ENCODE results near the gene RARRES1. TPM values are rescaled to one million over a fixed set of nuclear protein-coding genes. Genes with fewer than 3 reads are reported as not detected.

RARRES1 gene
- total RNA-seq, 1 experiment from 2014 or later, result 0.20 TPM

DNA sequence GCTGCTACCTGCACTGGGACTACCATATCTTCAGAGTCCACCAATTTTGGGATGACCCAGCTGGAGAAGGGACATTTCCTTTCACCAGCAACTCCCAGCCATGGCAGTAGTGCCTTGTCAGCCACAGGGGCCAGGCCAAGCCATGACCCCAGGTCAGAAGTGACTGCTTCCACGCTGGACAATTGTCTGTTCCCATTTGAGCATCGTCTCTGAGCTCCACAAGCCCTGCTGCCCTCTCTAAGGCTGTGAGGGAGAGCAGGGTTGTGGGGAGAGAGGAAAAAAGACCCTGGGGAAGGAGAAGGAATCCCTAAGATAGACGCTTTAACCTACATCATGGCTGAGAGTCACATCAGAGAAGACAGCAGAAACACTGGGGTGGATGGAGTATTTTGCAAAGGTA lies 7.4 kb upstream of the RARRES1 start:
- no TSS peak for BruUV-seq (replicated peaks)
- CTCF ChIA-PET, result no interaction called here
- H3K79me2 ChIP-seq (ENCODE audit: insufficient read depth, low read length), result no peaks in the 10 kb centered on the region
- no peak overlapping the region for H3K27ac ChIP-seq (ENCODE audit: low read depth, low read length)
- H3K9me3 ChIP-seq (ENCODE audit: control insufficient read depth in 1 of 2, insufficient read depth in 1 of 2, low read depth in 1 of 2, low read length in 2 of 2), result peaks cover 3 to 7% of the 10 kb centered on the region in 2 experiments; a peak in 1 of 4 replicates
- no peak overlapping the region for H2AFZ ChIP-seq (ENCODE audit: low read depth, low read length, poor library complexity, severe bottlenecking)
- H3K27me3 ChIP-seq (ENCODE audit: insufficient read depth, low read length), result no peaks in the 10 kb centered on the region
- H3K4me1 ChIP-seq (ENCODE audit: control insufficient read depth in 1 of 2, insufficient read depth in 2 of 2, low read length in 2 of 2), result no peaks in the 10 kb centered on the region
- intact Hi-C loops (cut with micrococcal nuclease), result no loop called here
- TF ChIP-seq YY1 (IDR thresholded peaks at IDR 0.05; ENCODE audit: extremely low read depth, insufficient replicate concordance, low read depth, low read length) (no peak), FOSL1 (IDR thresholded peaks at IDR 0.05; ENCODE audit: low read depth) (no peak), CEBPB (IDR thresholded peaks at IDR 0.05; ENCODE audit: low read depth) (no peak), POLR2AphosphoS5 (IDR thresholded peaks at IDR 0.05; ENCODE audit: low read depth, low read length) (no peak), RAD21 (IDR thresholded peaks at IDR 0.05; ENCODE audit: low read depth) (no peak), SIN3A (IDR thresholded peaks at IDR 0.05; ENCODE audit: low read depth) (no peak), ZFX (IDR thresholded peaks at IDR 0.05) (no peak), TCF7L2 (IDR thresholded peaks at IDR 0.05; ENCODE audit: borderline replicate concordance, extremely low read depth, insufficient read depth, insufficient read length) (no peak), EZH2phosphoT487 (IDR thresholded peaks at IDR 0.05; ENCODE audit: borderline replicate concordance) (no peak)
- TF ChIP-seq, protein P1, sequence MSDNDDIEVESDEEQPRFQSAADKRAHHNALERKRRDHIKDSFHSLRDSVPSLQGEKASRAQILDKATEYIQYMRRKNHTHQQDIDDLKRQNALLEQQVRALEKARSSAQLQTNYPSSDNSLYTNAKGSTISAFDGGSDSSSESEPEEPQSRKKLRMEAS (IDR thresholded peaks at IDR 0.05), result no peak
- H3K4me3 ChIP-seq (replicated peaks in 1 of 2; ENCODE audit: low read depth in 1 of 2, low read length in 2 of 2), result no peak overlapping the region
- POLR2A ChIA-PET, result no interaction called here
- no peak overlapping the region for H3K4me2 ChIP-seq (ENCODE audit: low read length)
- no peak for DNase-seq (ENCODE audit: low read depth, low spot score)
- H3K36me3 ChIP-seq (ENCODE audit: control insufficient read depth in 1 of 2, insufficient read depth in 2 of 2, low read length in 2 of 2), result no peaks in the 10 kb centered on the region; a peak in 1 of 4 replicates
- no peak for ATAC-seq
- no peaks in the 10 kb centered on the region for H3K9me2 ChIP-seq (ENCODE audit: insufficient read depth)
- RAD21 ChIA-PET (ENCODE audit: low non-redundant PET in 1 of 2, low total read pairs in 2 of 2, uncharacterized antibody in 2 of 2, unreplicated experiment in 2 of 2), result no interaction called here
- no peaks in the 10 kb centered on the region for H4K20me1 ChIP-seq (ENCODE audit: insufficient read depth)
- no peak overlapping the region for H3K9ac ChIP-seq (ENCODE audit: low read length)

DNA sequence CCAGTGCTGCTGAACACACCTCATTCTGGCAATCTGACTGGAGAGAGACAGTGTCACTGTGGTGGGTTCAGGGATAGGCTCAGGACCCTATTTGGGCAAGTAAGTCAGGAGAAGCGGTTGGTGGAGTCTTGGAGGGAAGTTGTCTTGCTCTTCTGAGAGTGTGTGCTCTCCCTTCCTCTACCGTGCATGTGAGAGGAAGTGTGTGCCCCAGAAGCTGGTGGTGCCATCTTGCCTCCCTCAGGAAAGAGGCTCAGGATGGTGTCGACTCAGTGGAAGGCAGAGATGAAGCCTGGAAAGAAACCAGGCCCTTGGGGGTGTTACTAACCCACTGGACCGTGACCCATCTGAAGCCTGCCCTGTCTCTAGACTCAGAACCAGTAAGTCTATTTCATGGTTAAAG lies 6.8 kb upstream of the RARRES1 start:
- H2AFZ ChIP-seq (ENCODE audit: low read depth, low read length, poor library complexity, severe bottlenecking), result no peak overlapping the region
- no peaks in the 10 kb centered on the region; a peak in 1 of 4 replicates for H3K36me3 ChIP-seq (ENCODE audit: control insufficient read depth in 1 of 2, insufficient read depth in 2 of 2, low read length in 2 of 2)
- no TSS peak for BruUV-seq (replicated peaks)
- no peaks in the 10 kb centered on the region for H3K4me1 ChIP-seq (ENCODE audit: control insufficient read depth in 1 of 2, insufficient read depth in 2 of 2, low read length in 2 of 2)
- TF ChIP-seq CEBPB (IDR thresholded peaks at IDR 0.05; ENCODE audit: low read depth) (no peak), FOSL1 (IDR thresholded peaks at IDR 0.05; ENCODE audit: low read depth) (no peak), TCF7L2 (IDR thresholded peaks at IDR 0.05; ENCODE audit: borderline replicate concordance, extremely low read depth, insufficient read depth, insufficient read length) (no peak), SRF (IDR thresholded peaks at IDR 0.05; ENCODE audit: low read depth) (no peak), ELF1 (IDR thresholded peaks at IDR 0.05; ENCODE audit: borderline replicate concordance, low read depth) (no peak), POLR2A (IDR thresholded peaks at IDR 0.05; ENCODE audit: borderline replicate concordance, extremely low read depth, insufficient read depth, insufficient read length) (no peak)
- TF ChIP-seq, protein P2, sequence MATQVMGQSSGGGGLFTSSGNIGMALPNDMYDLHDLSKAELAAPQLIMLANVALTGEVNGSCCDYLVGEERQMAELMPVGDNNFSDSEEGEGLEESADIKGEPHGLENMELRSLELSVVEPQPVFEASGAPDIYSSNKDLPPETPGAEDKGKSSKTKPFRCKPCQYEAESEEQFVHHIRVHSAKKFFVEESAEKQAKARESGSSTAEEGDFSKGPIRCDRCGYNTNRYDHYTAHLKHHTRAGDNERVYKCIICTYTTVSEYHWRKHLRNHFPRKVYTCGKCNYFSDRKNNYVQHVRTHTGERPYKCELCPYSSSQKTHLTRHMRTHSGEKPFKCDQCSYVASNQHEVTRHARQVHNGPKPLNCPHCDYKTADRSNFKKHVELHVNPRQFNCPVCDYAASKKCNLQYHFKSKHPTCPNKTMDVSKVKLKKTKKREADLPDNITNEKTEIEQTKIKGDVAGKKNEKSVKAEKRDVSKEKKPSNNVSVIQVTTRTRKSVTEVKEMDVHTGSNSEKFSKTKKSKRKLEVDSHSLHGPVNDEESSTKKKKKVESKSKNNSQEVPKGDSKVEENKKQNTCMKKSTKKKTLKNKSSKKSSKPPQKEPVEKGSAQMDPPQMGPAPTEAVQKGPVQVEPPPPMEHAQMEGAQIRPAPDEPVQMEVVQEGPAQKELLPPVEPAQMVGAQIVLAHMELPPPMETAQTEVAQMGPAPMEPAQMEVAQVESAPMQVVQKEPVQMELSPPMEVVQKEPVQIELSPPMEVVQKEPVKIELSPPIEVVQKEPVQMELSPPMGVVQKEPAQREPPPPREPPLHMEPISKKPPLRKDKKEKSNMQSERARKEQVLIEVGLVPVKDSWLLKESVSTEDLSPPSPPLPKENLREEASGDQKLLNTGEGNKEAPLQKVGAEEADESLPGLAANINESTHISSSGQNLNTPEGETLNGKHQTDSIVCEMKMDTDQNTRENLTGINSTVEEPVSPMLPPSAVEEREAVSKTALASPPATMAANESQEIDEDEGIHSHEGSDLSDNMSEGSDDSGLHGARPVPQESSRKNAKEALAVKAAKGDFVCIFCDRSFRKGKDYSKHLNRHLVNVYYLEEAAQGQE (IDR thresholded peaks at IDR 0.05; ENCODE audit: low read depth), result no peak
- TF ChIP-seq, protein P1 (IDR thresholded peaks at IDR 0.05), result no peak
- TF ChIP-seq, protein P3, sequence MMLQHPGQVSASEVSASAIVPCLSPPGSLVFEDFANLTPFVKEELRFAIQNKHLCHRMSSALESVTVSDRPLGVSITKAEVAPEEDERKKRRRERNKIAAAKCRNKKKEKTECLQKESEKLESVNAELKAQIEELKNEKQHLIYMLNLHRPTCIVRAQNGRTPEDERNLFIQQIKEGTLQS (IDR thresholded peaks at IDR 0.05), result no peak
- no peaks in the 10 kb centered on the region for H3K79me2 ChIP-seq (ENCODE audit: insufficient read depth, low read length)
- intact Hi-C loops (cut with micrococcal nuclease), result no loop called here
- ChIA-PET POLR2A (no interaction called here), RAD21 (ENCODE audit: low non-redundant PET in 1 of 2, low total read pairs in 2 of 2, uncharacterized antibody in 2 of 2, unreplicated experiment in 2 of 2) (no interaction called here), CTCF (no interaction called here)
- H3K9me3 ChIP-seq (ENCODE audit: control insufficient read depth in 1 of 2, insufficient read depth in 1 of 2, low read depth in 1 of 2, low read length in 2 of 2), result peaks cover 3 to 7% of the 10 kb centered on the region in 2 experiments; a peak in 1 of 4 replicates
- H3K4me3 ChIP-seq (replicated peaks in 1 of 2; ENCODE audit: low read depth in 1 of 2, low read length in 2 of 2), result no peak overlapping the region
- no peaks in the 10 kb centered on the region for H3K9me2 ChIP-seq (ENCODE audit: insufficient read depth)
- no peaks in the 10 kb centered on the region for H4K20me1 ChIP-seq (ENCODE audit: insufficient read depth)
- H3K27ac ChIP-seq (ENCODE audit: low read depth, low read length), result no peak overlapping the region
- no peak overlapping the region for H3K4me2 ChIP-seq (ENCODE audit: low read length)
- H3K9ac ChIP-seq (ENCODE audit: low read length), result no peak overlapping the region
- ATAC-seq (no peak), DNase-seq (ENCODE audit: low read depth, low spot score) (no peak)
- no peaks in the 10 kb centered on the region for H3K27me3 ChIP-seq (ENCODE audit: insufficient read depth, low read length)

Measured in HCT116 (cell line).